Activated naive CD8-positive, alpha-beta T cell treated with anti-CD3 and anti-CD28 coated beads, Interleukin-2, amount 50 U/mL, for 16 hours (primary cell): ENCODE data around the gene MMEL1.

Source experiments
- DNase-seq: peaks from one replicate; pipeline ENCODE4 v3.0.0-alpha.2; 2020; ENCODE audit warnings: low read depth, low spot score

Gene MMEL1

GRCh38 chr1:2544875-2545640, 87.8 kb downstream of the MMEL1 start:
- no peak for DNase-seq

- no peak for DNase-seq
These were observed 88.5 kb downstream of the MMEL1 start for GRCh38 chr1:2544093-2544874.

- DNase-seq, result no peak
These were observed 89.2 kb downstream of the MMEL1 start for GRCh38 chr1:2543543-2544092.

- no peak for DNase-seq
These were observed 90.4 kb downstream of the MMEL1 start for GRCh38 chr1:2542246-2542915.

- no peak for DNase-seq
These were observed 91.1 kb downstream of the MMEL1 start for GRCh38 chr1:2541619-2542245.

- no peak for DNase-seq
These were observed 91.9 kb downstream of the MMEL1 start for GRCh38 chr1:2540816-2541492.
